Endodermal cell (in vitro differentiated cells): Measurements from ENCODE around the gene PTPRK. TPM values are rescaled to one million over a fixed set of nuclear protein-coding genes. Genes with fewer than 3 reads are reported as not detected.

ENCODE experiments used
- DNase-seq: peaks from one replicate; pipeline ENCODE4 v3.0.0-alpha.2; 2017
- H3K27ac ChIP-seq: 2 replicates; pipeline ENCODE4 v1.5.1; 2013; ENCODE audit warnings: mild to moderate bottlenecking, low read depth, low read length, moderate library complexity
- H3K27me3 ChIP-seq: 2 replicates; pipeline ENCODE4 v1.6.1; 2013; ENCODE audit warnings: mild to moderate bottlenecking, low read length, moderate library complexity; ENCODE audit not compliant: insufficient read depth, control insufficient read depth, poor library complexity, severe bottlenecking
- H3K36me3 ChIP-seq: 2 replicates; pipeline ENCODE4 v1.7.0; 2013; ENCODE audit warnings: mild to moderate bottlenecking, low read length, moderate library complexity; ENCODE audit not compliant: control insufficient read depth, insufficient read depth
- H3K4me1 ChIP-seq: one replicate; pipeline ENCODE4 v1.7.0; 2013; ENCODE audit warnings: low read length; ENCODE audit not compliant: control insufficient read depth, insufficient read depth
- H3K4me3 ChIP-seq: 2 replicates; pipeline ENCODE4 v1.5.1; 2013; ENCODE audit warnings: mild to moderate bottlenecking, low read length, moderate library complexity
- H3K9ac ChIP-seq: 2 replicates; pipeline ENCODE4 v1.6.1; 2013; ENCODE audit warnings: mild to moderate bottlenecking, low read length, moderate library complexity; ENCODE audit not compliant: poor library complexity, severe bottlenecking; ENCODE audit errors: extremely low read depth
- H3K9me3 ChIP-seq: 2 replicates; pipeline ENCODE4 v1.6.1; 2013; ENCODE audit warnings: mild to moderate bottlenecking, low read length, moderate library complexity; ENCODE audit not compliant: control insufficient read depth
- H3K27ac Mint-ChIP-seq: 2 replicates; pipeline ENCODE4 v1.8.0; 2020; ENCODE audit warnings: mixed read lengths
- H3K27me3 Mint-ChIP-seq: 2 replicates; pipeline ENCODE4 v1.8.0; 2021; ENCODE audit warnings: mild to moderate bottlenecking, mixed read lengths; ENCODE audit not compliant: insufficient read depth
- H3K36me3 Mint-ChIP-seq: 2 replicates; pipeline ENCODE4 v1.8.0; 2020; ENCODE audit warnings: low read depth, mixed read lengths
- H3K4me1 Mint-ChIP-seq: 2 replicates; pipeline ENCODE4 v1.8.0; 2020; ENCODE audit warnings: mixed read lengths
- H3K4me3 Mint-ChIP-seq: 2 replicates; pipeline ENCODE4 v1.8.0; 2020; ENCODE audit warnings: mild to moderate bottlenecking, moderate library complexity, mixed read lengths
- H3K9me3 Mint-ChIP-seq: 2 replicates; pipeline ENCODE4 v1.8.0; 2020; ENCODE audit warnings: mild to moderate bottlenecking, mixed read lengths
- CTCF ChIP-seq: fragments of 200-600 bp; sonication (generic); conservative IDR thresholded peaks from 2 replicates; pipeline ENCODE4 v1.5.0; 2021; ENCODE audit warnings: antibody characterized with exemption, mild to moderate bottlenecking
- WGBS, 2 experiments: methylation state at CpG; one replicate each; pipeline versions ENCODE4 v1.1.5 to v1.1.7; 2013; ENCODE audit warnings: missing lambda C conversion rate in 2 of 2, mixed read lengths in 1 of 2; ENCODE audit not compliant: insufficient coverage in 1 of 2, insufficient read length in 1 of 2; 5-methylcytosine and 5-hydroxymethylcytosine counted together
- total RNA-seq, 2 donors: library from RNA; stranded (reverse); fragmentation: NEBNext Ultra II Directional in 1 of 2; extraction: Animal tissue kit (Norgen Biotek cat#: 25700) in 1 of 2; gene quantifications; 2 replicates in 1 of 2; 3 replicates in 1 of 2; pipeline ENCODE4 v1.2.1, GENCODE V29; 2021

The PTPRK gene
- total RNA-seq, 2 donors from 2014 or later, result 46.4 to 57.6 TPM

- Mint-ChIP-seq H3K4me1 (no peaks in the 10 kb centered on the region), H3K27ac (no peak overlapping the region), H3K9me3 (no peaks in the 10 kb centered on the region), H3K27me3 (no peaks in the 10 kb centered on the region), H3K4me3 (no peak overlapping the region), H3K36me3 (no peaks in the 10 kb centered on the region)
- no peak overlapping the region for H3K27ac ChIP-seq
- H3K4me1 ChIP-seq, result no peaks in the 10 kb centered on the region
- peaks cover 13% of the 10 kb centered on the region for H3K36me3 ChIP-seq
- DNase-seq, result no peak
- no peak for TF ChIP-seq CTCF
- H3K4me3 ChIP-seq, result no peak overlapping the region
- H3K9ac ChIP-seq, result no peak overlapping the region
- 89 to 100% methylated on average over 3 to 4 of the region's 4 CpGs for WGBS, 2 experiments
- no peaks in the 10 kb centered on the region for H3K27me3 ChIP-seq
- no peaks in the 10 kb centered on the region for H3K9me3 ChIP-seq
Measured at GRCh38 chr6:128079021-128079420, 441.4 kb downstream of the PTPRK start.

GRCh38 chr6:128078276-128078675 lies 442.1 kb downstream of the PTPRK start:
- H3K4me1 ChIP-seq, result no peaks in the 10 kb centered on the region
- H3K27me3 Mint-ChIP-seq, result no peaks in the 10 kb centered on the region
- H3K36me3 ChIP-seq, result peaks cover 13% of the 10 kb centered on the region
- H3K27ac ChIP-seq, result no peak overlapping the region
- no peak overlapping the region for H3K27ac Mint-ChIP-seq
- no peaks in the 10 kb centered on the region for H3K36me3 Mint-ChIP-seq
- DNase-seq, result no peak
- H3K27me3 ChIP-seq, result no peaks in the 10 kb centered on the region
- H3K9me3 Mint-ChIP-seq, result no peaks in the 10 kb centered on the region
- H3K9ac ChIP-seq, result no peak overlapping the region
- no peaks in the 10 kb centered on the region for H3K4me1 Mint-ChIP-seq
- no peak overlapping the region for H3K4me3 Mint-ChIP-seq
- no CpG with 5 or more reads among the region's 2 CpGs for WGBS, 2 experiments
- no peaks in the 10 kb centered on the region for H3K9me3 ChIP-seq
- TF ChIP-seq CTCF, result no peak
- H3K4me3 ChIP-seq, result no peak overlapping the region

- no peaks in the 10 kb centered on the region for H3K27me3 ChIP-seq
- H3K4me3 Mint-ChIP-seq, result no peak overlapping the region
- DNase-seq, result no peak
- no peak overlapping the region for H3K27ac ChIP-seq
- H3K36me3 ChIP-seq, result peaks cover 7% of the 10 kb centered on the region
- no peak overlapping the region for H3K9ac ChIP-seq
- no CpG with 5 or more reads among the region's 1 CpG for WGBS, 2 experiments
- H3K4me1 Mint-ChIP-seq, result no peaks in the 10 kb centered on the region
- TF ChIP-seq CTCF, result no peak
- H3K9me3 Mint-ChIP-seq, result no peaks in the 10 kb centered on the region
- no peak overlapping the region for H3K27ac Mint-ChIP-seq
- H3K4me1 ChIP-seq, result no peaks in the 10 kb centered on the region
- no peaks in the 10 kb centered on the region for H3K27me3 Mint-ChIP-seq
- no peaks in the 10 kb centered on the region for H3K36me3 Mint-ChIP-seq
- no peaks in the 10 kb centered on the region for H3K9me3 ChIP-seq
- no peak overlapping the region for H3K4me3 ChIP-seq
Measured at GRCh38 chr6:128076843-128077242, 443.6 kb downstream of the PTPRK start.
